ENCODE measurements around the gene SPZ1.
"Not testable (repeated sequence)": the region's sequence is repeated elsewhere in the genome, so short reads cannot be mapped to it uniquely, and the experiment has no call there.

Gene SPZ1

GRCh38 chr5:80348171-80348570 lies 28.4 kb downstream of the SPZ1 start:
- Histone ChIP-seq H2AFZ (ENCODE audit: low read depth, low read length) (no peak overlapping the region), H3K27ac (ENCODE audit: low read length, poor library complexity, severe bottlenecking) (no peak overlapping the region), H2BK120ac (ENCODE audit: low read depth, low read length) (no peak overlapping the region), H2AK5ac (ENCODE audit: low read length, severe bottlenecking) (no peak overlapping the region), H3K23ac (ENCODE audit: low read length in 2 of 2) (no peak overlapping the region), H3K79me1 (replicated peaks; ENCODE audit: low read length, poor library complexity, severe bottlenecking) (no peaks in the 10 kb centered on the region), H2BK12ac (ENCODE audit: low read length in 2 of 2) (no peak overlapping the region), H3K36me3 (ENCODE audit: control insufficient read depth in 1 of 2, insufficient read depth in 2 of 2, low read depth in 1 of 2, low read length in 2 of 2) (no peaks in the 10 kb centered on the region), H3K4me2 (ENCODE audit: low read length, poor library complexity, severe bottlenecking) (no peak overlapping the region), H4K91ac (ENCODE audit: low read length) (no peak overlapping the region), H3K18ac (ENCODE audit: low read depth in 1 of 2, low read length in 2 of 2) (no peak overlapping the region), H3K9ac (ENCODE audit: low read length) (no peak overlapping the region), H3K4me1 (ENCODE audit: control insufficient read depth, insufficient read depth, low read depth, low read length) (no peaks in the 10 kb centered on the region), H4K8ac (ENCODE audit: low read length) (no peak overlapping the region), H3K9me3 (ENCODE audit: control insufficient read depth, low read length) (no peaks in the 10 kb centered on the region), H3K14ac (ENCODE audit: low read length in 2 of 2) (no peak overlapping the region), H3K4me3 (ENCODE audit: insufficient read depth in 1 of 2, low read depth in 1 of 2, low read length in 2 of 2) (no peak overlapping the region), H3K27me3 (ENCODE audit: control insufficient read depth in 1 of 2, insufficient read depth in 1 of 2, low read length in 2 of 2) (no peaks in the 10 kb centered on the region), H3K4ac (ENCODE audit: low read depth in 1 of 2, low read length in 2 of 2) (no peak overlapping the region), H2BK15ac (ENCODE audit: low read depth, poor library complexity, severe bottlenecking) (no peak overlapping the region), H2BK5ac (ENCODE audit: low read depth, low read length, poor library complexity, severe bottlenecking) (no peak overlapping the region)
- no CpG with 5 or more reads among the region's 1 CpG for WGBS
- no peak for DNase-seq

- H3K9me3 ChIP-seq (ENCODE audit: control insufficient read depth, low read length); H3K4me3 ChIP-seq (ENCODE audit: insufficient read depth in 1 of 2, low read depth in 1 of 2, low read length in 2 of 2); H3K4ac ChIP-seq (ENCODE audit: low read depth in 1 of 2, low read length in 2 of 2); H2BK15ac ChIP-seq (ENCODE audit: low read depth, poor library complexity, severe bottlenecking); H3K18ac ChIP-seq (ENCODE audit: low read depth in 1 of 2, low read length in 2 of 2); H3K79me1 ChIP-seq (replicated peaks; ENCODE audit: low read length, poor library complexity, severe bottlenecking); H2BK12ac ChIP-seq (ENCODE audit: low read length in 2 of 2); H3K14ac ChIP-seq (ENCODE audit: low read length in 2 of 2); H3K9ac ChIP-seq (ENCODE audit: low read length); H2AK5ac ChIP-seq (ENCODE audit: low read length, severe bottlenecking); H3K36me3 ChIP-seq (ENCODE audit: control insufficient read depth in 1 of 2, insufficient read depth in 2 of 2, low read depth in 1 of 2, low read length in 2 of 2); H4K91ac ChIP-seq (ENCODE audit: low read length); H4K8ac ChIP-seq (ENCODE audit: low read length); DNase-seq; H2BK5ac ChIP-seq (ENCODE audit: low read depth, low read length, poor library complexity, severe bottlenecking); H2BK120ac ChIP-seq (ENCODE audit: low read depth, low read length); H3K27me3 ChIP-seq (ENCODE audit: control insufficient read depth in 1 of 2, insufficient read depth in 1 of 2, low read length in 2 of 2); H3K27ac ChIP-seq (ENCODE audit: low read length, poor library complexity, severe bottlenecking); H3K4me1 ChIP-seq (ENCODE audit: control insufficient read depth, insufficient read depth, low read depth, low read length); H3K4me2 ChIP-seq (ENCODE audit: low read length, poor library complexity, severe bottlenecking); H2AFZ ChIP-seq (ENCODE audit: low read depth, low read length); H3K23ac ChIP-seq (ENCODE audit: low read length in 2 of 2): not testable (repeated sequence)
- 96% methylated on average over 15 of the region's 15 CpGs for WGBS
These were observed 31.2 kb downstream of the SPZ1 start for GRCh38 chr5:80351019-80351418.

GRCh38 chr5:80355686-80356085 lies 35.9 kb downstream of the SPZ1 start:
- no peak overlapping the region for H3K18ac ChIP-seq (ENCODE audit: low read depth in 1 of 2, low read length in 2 of 2)
- H3K23ac ChIP-seq (ENCODE audit: low read length in 2 of 2), result no peak overlapping the region
- H3K9me3 ChIP-seq (ENCODE audit: control insufficient read depth, low read length), result no peaks in the 10 kb centered on the region
- no peak overlapping the region for H3K4me3 ChIP-seq (ENCODE audit: insufficient read depth in 1 of 2, low read depth in 1 of 2, low read length in 2 of 2)
- no peak overlapping the region for H3K4me2 ChIP-seq (ENCODE audit: low read length, poor library complexity, severe bottlenecking)
- H2BK120ac ChIP-seq (ENCODE audit: low read depth, low read length), result no peak overlapping the region
- H2BK5ac ChIP-seq (ENCODE audit: low read depth, low read length, poor library complexity, severe bottlenecking), result no peak overlapping the region
- no peak overlapping the region for H3K14ac ChIP-seq (ENCODE audit: low read length in 2 of 2)
- H4K91ac ChIP-seq (ENCODE audit: low read length), result no peak overlapping the region
- no peaks in the 10 kb centered on the region for H3K27me3 ChIP-seq (ENCODE audit: control insufficient read depth in 1 of 2, insufficient read depth in 1 of 2, low read length in 2 of 2)
- H3K4me1 ChIP-seq (ENCODE audit: control insufficient read depth, insufficient read depth, low read depth, low read length), result no peaks in the 10 kb centered on the region
- no peaks in the 10 kb centered on the region for H3K79me1 ChIP-seq (replicated peaks; ENCODE audit: low read length, poor library complexity, severe bottlenecking)
- H3K4ac ChIP-seq (ENCODE audit: low read depth in 1 of 2, low read length in 2 of 2), result no peak overlapping the region
- H3K27ac ChIP-seq (ENCODE audit: low read length, poor library complexity, severe bottlenecking), result no peak overlapping the region
- no peak overlapping the region for H2AFZ ChIP-seq (ENCODE audit: low read depth, low read length)
- H2BK15ac ChIP-seq (ENCODE audit: low read depth, poor library complexity, severe bottlenecking), result no peak overlapping the region
- WGBS, result 93% methylated on average over 3 of the region's 4 CpGs
- no peak overlapping the region for H2AK5ac ChIP-seq (ENCODE audit: low read length, severe bottlenecking)
- H2BK12ac ChIP-seq (ENCODE audit: low read length in 2 of 2), result no peak overlapping the region
- H3K9ac ChIP-seq (ENCODE audit: low read length), result no peak overlapping the region
- H4K8ac ChIP-seq (ENCODE audit: low read length), result no peak overlapping the region
- no peak for DNase-seq
- no peaks in the 10 kb centered on the region for H3K36me3 ChIP-seq (ENCODE audit: control insufficient read depth in 1 of 2, insufficient read depth in 2 of 2, low read depth in 1 of 2, low read length in 2 of 2)

- Histone ChIP-seq H2BK15ac (ENCODE audit: low read depth, poor library complexity, severe bottlenecking) (no peak overlapping the region), H3K27me3 (ENCODE audit: control insufficient read depth in 1 of 2, insufficient read depth in 1 of 2, low read length in 2 of 2) (no peaks in the 10 kb centered on the region), H2AFZ (ENCODE audit: low read depth, low read length) (no peak overlapping the region), H3K4me3 (ENCODE audit: insufficient read depth in 1 of 2, low read depth in 1 of 2, low read length in 2 of 2) (no peak overlapping the region), H3K4ac (ENCODE audit: low read depth in 1 of 2, low read length in 2 of 2) (no peak overlapping the region), H3K36me3 (ENCODE audit: control insufficient read depth in 1 of 2, insufficient read depth in 2 of 2, low read depth in 1 of 2, low read length in 2 of 2) (no peaks in the 10 kb centered on the region), H2BK120ac (ENCODE audit: low read depth, low read length) (no peak overlapping the region), H4K91ac (ENCODE audit: low read length) (no peak overlapping the region), H3K4me2 (ENCODE audit: low read length, poor library complexity, severe bottlenecking) (no peak overlapping the region), H3K27ac (ENCODE audit: low read length, poor library complexity, severe bottlenecking) (no peak overlapping the region), H3K18ac (ENCODE audit: low read depth in 1 of 2, low read length in 2 of 2) (no peak overlapping the region), H3K9ac (ENCODE audit: low read length) (no peak overlapping the region), H3K4me1 (ENCODE audit: control insufficient read depth, insufficient read depth, low read depth, low read length) (no peaks in the 10 kb centered on the region), H3K23ac (ENCODE audit: low read length in 2 of 2) (no peak overlapping the region), H3K9me3 (ENCODE audit: control insufficient read depth, low read length) (no peaks in the 10 kb centered on the region), H2AK5ac (ENCODE audit: low read length, severe bottlenecking) (no peak overlapping the region), H4K8ac (ENCODE audit: low read length) (no peak overlapping the region), H3K14ac (ENCODE audit: low read length in 2 of 2) (no peak overlapping the region), H2BK12ac (ENCODE audit: low read length in 2 of 2) (no peak overlapping the region), H3K79me1 (replicated peaks; ENCODE audit: low read length, poor library complexity, severe bottlenecking) (no peaks in the 10 kb centered on the region), H2BK5ac (ENCODE audit: low read depth, low read length, poor library complexity, severe bottlenecking) (no peak overlapping the region)
- DNase-seq, result no peak
- no CpG with 5 or more reads among the region's 1 CpG for WGBS
These were observed 37.9 kb downstream of the SPZ1 start for GRCh38 chr5:80357671-80358070.

All from mesenchymal stem cell (in vitro differentiated cells and primary cell).